ENCODE data around the gene KLHL35. TPM values are rescaled to one million over a fixed set of nuclear protein-coding genes. Genes with fewer than 3 reads are reported as not detected.

KLHL35 gene
- 0.07 TPM in 1 of 2 replicates, not detected in the other for total RNA-seq (2014; rRNA removed; shearing (Covaris generic))
- not detected in 2 replicates for polyA plus RNA-seq (2015; cell fraction: cytosol; rRNA removed)
- polyA plus RNA-seq (2015; cell fraction: nucleus; rRNA removed): not detected in 2 replicates

DNA sequence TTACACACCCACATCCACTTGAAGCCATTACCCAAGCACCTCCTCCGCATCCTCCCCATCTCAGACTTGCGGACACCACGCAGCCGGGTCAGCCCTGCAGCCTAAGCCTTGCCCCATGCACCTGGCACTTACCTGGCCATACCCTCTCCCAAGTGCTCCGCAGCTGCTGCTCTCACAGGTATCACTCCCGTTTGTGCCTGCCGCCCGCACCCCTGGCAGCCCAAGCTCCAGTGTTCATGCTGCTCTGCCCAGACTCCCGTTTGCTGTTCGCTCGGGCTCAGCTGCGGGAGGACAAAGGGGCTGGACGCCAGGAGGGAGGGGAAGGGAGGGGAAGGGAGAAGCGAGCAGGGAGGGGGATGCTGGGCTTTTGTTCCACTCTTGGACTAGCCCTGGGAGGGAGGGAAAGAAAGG lies at the start of gene KLHL35:
TSS of gene KLHL35 (minus strand) at position 293 of the 411 bp plus-strand sequence. CDS start 2,574 bp downstream, outside the sequence.
- DNase-seq (ENCODE audit: low read depth): no peak

- DNase-seq (ENCODE audit: low read depth): no peak
Observed at GRCh38 chr11:75481922-75482606, 49.1 kb upstream of the KLHL35 start.

DNA sequence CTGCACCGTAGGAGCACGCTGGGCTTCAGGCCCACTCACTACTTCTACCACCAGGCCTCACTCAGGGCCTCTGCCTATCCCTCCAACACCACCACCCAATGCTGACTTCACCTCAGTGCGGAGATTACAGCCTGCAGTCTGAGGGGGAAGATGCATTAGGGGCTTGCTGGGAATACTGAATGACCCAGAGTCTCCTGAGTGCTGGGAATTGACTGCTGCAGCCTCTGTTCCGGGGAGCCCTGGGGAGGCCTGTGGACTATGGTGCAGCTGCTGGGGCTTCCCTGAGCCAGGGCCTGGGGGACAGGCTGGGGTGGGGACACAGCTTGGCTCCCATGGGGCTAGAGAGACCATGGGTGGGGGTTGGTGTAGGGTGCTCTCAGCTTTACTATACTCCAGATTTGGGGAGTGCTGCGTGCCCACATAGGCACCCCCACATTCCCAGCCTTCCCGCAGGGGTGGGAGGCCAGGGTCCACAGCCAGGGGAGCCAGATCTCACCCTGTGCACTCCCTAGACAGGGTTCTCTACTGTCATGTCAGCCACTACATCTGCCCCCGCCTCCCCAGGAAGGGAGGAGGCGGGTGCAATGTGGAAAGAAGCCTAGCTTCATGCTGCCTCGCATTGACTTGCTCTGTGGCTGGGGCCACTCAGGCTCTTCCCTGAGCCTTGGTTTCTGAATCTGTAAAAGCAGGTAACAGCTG lies 48.4 kb upstream of the KLHL35 start:
- no peak for DNase-seq (ENCODE audit: low read depth)

DNA sequence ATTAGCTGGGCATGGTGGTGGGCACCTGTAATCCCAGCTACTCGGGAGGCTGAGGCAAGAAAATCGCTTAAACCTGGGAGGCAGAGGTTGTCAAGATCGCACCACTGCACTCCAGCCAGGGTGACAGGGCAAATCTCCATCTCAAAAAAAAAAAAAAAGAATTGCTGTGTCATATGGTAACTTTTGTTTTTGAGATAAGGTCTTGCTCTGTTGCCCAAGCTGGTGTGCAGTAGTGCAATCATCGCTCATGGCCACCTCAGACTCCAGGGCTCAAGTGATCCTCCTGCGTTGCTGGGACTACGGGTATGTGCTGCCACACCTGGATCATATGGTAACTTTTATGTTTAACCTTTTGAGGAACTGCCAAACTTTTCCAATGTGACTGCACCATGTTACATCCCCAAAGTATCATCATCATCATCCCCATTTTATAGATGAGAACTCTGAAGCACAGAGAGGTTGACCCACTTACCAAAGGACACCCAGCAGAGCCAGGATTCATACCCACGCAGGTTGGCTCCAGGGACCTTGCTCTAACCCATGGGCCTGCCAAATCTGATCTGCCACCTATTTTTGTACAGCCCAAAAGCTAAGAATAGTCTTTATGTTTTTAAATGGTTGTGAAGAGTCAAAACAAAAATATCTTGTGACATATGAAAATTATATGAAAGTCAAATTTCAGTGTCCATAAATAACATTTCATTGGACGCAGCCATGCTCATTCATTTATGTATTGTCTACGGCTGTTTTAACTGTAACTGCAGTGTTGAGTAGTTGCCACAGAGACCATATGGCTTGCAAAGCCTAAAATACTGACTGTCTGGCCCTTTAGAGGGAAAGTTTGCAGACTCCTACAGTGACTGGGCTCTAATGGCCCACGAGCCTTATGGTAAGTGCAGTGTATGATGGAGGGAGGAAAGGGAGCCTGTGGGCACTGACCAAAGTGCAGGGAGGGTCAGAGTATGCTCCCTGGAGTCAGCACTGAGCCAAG lies 47.5 kb upstream of the KLHL35 start:
- DNase-seq (ENCODE audit: low read depth): no peak

DNA sequence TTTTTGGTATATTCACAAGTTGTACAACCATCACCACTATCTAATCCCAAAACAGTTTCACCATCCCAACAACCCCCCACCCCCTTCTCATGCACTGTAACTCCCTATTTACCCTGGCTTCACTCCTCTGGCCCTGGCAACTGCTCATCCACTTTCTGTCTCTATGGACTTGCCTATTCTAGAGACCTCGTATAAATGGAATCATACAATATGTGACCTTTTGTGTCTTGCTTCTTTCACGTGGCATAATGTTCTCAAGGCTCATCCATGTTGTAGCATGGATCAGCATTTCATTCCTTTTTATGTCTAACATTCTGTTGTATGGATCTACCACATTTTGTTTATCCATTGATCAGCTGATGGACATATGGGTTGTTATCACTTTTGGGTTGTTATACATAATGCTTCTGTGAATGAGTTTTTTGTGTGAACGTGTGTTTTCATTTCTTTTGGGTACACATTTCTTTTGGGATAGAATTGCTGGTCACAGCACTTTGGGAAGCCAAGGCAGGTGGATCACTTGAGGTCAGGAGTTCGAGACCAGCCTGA lies 46.7 kb upstream of the KLHL35 start:
- DNase-seq (ENCODE audit: low read depth): no peak

DNA sequence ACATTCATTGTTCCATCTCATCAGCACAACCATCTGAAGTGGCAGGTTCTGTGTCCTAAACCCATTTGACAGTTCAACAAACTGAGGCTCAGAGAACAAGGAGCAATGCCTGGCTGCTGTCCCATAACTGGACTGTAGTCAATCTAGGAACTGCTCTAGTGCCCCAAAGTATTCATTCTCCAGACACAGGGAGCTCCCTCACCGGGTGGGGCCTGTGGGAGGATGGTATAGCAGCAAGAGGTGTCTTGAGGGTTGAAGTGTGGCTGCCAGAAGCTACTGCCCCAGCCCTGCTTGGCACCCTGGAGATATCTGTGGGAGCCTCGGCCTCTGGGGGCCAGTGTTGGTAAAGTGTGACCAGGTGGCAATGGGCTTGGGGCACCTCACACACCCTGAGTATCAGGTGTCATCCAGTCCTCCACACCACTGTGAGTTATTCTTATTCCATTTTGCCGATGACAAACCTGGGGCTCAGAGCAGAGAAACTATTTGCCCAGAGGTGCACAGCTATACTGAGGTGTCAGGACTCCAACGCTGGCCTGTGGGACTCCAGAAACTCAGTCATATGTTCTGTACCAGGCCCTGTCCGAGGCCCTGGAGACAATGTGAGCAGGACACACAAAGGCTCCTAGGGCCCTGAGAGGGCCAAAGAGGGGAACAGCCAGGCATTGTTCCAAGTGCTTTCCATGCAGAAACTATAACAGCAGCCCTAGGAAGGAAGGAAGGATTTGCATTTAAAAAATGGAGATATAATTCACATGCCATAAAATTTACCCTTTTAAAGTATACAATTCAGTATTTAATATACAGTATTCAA lies 46.0 kb upstream of the KLHL35 start:
- no peak for DNase-seq (ENCODE audit: low read depth)

DNA sequence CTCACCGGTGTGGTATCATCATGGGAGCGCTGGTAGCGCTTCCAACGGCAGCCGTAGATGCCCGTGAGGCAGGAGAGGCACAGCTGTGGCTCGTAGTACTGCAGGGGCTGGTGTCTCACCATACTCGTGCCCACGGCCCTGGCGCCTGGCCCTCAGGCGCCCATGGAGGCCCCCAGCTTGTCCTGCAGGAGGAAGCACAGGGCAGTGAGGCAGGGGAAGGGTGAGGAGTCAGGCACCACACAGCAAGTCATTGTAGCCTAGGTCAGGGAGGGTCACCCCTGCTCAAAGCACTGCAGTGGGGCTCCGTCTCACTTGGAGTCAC lies 44.6 kb upstream of the KLHL35 start:
- no peak for DNase-seq (ENCODE audit: low read depth)

DNA sequence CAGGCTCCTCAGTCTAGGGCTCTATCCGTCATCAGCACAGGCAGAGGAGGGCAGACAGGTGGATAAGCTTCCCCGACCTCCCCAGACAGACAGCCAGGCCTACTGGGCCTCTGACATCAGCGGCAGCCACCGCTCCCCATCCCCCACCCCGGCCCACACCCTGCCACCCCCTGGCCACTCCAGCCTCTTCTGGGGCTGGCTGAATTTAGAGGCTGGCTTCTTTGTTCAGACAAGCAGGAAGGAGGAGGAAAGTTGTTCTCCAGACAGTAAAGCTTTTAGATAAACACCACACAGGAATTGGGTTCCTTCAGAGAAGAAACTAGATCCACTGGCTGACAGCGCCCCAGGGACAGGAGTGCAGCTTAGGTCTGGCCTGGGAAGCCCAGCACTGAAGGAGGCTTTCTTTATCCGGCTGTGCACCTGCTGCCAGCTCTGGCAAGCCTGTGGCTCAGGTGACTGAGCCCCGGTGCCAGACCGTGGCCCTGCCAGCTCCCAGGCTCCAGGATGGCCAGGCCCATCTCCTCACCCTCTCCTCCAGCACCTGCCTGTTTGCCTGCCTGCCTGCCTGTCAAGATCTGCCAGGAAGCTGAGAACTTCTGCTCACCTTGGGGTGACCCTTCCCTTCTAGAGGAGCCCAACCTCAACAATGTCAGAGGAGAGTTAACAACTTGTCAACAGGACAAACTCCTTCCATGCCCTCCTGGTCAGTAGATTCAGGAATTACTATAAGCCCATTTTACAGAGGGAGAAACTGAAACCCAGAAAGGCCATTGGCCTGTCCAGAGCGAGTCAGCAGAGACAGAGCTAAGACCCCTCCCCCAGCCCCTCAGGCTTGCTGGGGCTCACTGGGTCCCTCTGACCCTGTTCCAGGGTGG lies 44.0 kb upstream of the KLHL35 start:
- DNase-seq (ENCODE audit: low read depth): no peak

DNA sequence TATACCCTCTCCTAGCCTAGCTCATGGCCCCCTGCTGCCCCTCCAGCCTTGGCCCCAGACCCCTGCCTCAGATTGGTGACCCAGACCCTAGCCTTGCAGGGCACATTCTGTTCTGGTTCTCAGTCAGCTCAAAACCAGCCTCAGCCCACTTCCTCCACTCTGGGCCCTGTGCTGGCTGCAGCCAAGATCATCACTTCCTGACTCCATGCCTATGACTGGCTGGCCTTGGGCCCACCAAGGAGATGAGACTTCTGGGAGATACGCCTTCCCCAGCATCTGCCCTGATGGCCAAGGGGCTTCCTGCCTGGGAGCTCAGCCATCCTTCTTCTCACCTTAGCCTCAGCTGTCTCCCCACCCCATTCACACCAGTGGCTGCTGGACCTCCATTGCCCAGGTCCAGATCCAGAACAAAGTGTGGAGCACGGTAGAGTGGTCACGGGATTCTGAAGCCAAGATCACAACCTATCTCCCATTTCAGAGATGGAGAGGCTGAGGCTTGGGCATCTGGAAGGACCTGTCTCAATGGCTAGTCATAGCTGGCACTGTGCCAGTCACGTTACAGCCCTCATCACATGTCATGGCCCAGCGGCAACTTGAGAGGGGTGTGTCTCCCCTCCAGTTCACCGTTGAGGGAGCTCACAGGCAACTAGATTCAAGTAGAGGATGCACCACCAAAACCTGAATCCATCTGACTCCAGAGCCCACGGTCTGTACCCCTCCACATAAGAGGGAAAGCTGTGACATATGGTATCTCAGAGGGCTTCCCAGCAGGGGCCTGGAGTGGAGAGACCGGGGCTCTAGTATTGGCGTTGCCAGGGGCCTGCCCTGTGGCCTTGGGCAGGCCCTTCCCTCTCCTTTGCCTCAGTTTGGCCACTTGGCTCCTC lies 43.0 kb upstream of the KLHL35 start:
- peak; percentile 55 for DNase-seq (ENCODE audit: low read depth)

DNA sequence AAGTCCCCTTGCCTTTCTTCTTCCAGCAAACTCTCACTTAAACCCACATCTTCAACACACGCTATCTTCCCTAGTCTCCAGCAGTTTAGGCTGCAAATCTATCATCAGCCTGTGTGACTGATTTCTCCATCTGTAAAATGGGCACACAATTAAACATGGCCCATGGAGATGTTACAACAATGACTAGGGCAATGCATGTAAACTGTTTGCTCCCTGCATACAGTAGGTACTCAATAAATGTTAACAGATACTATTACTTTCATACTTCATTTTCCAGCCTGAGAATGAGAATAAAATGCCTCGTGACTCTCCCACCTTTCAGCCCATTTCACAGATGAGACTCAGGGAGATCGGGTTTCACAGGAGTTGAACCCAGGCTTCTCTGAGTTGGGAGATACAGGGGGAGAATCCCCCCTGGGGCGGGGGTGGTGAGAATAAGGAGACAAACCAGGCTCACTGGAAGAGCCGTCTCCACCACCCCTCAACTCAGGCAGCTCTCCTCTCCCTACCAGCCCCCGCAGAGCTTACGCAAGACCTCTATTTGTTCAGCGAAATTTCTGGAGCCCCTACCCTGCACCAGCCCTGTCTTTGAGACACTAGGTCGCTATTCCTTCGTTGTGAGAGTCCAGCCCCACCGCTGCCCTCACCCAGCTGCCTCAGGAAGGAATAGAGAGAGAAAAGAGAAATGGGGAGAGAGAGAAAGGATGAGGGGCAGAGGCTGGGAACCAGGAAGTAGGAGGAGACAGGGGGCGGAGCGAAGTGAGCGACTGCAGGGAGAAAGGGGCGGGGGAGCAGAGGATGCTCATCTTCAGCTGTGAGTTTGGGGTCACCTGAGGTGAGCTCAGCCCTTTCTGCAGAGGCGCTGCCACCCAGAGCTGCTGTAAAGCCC lies 42.1 kb upstream of the KLHL35 start:
- DNase-seq (ENCODE audit: low read depth): peak; percentile 26

- no peak for DNase-seq (ENCODE audit: low read depth)
Observed at GRCh38 chr11:75474240-75474639, 41.2 kb upstream of the KLHL35 start.

GRCh38 chr11:75473684-75474083 lies 40.7 kb upstream of the KLHL35 start:
- DNase-seq (ENCODE audit: low read depth): no peak

- DNase-seq (ENCODE audit: low read depth): no peak
Observed at GRCh38 chr11:75472081-75472732, 39.2 kb upstream of the KLHL35 start.

DNA sequence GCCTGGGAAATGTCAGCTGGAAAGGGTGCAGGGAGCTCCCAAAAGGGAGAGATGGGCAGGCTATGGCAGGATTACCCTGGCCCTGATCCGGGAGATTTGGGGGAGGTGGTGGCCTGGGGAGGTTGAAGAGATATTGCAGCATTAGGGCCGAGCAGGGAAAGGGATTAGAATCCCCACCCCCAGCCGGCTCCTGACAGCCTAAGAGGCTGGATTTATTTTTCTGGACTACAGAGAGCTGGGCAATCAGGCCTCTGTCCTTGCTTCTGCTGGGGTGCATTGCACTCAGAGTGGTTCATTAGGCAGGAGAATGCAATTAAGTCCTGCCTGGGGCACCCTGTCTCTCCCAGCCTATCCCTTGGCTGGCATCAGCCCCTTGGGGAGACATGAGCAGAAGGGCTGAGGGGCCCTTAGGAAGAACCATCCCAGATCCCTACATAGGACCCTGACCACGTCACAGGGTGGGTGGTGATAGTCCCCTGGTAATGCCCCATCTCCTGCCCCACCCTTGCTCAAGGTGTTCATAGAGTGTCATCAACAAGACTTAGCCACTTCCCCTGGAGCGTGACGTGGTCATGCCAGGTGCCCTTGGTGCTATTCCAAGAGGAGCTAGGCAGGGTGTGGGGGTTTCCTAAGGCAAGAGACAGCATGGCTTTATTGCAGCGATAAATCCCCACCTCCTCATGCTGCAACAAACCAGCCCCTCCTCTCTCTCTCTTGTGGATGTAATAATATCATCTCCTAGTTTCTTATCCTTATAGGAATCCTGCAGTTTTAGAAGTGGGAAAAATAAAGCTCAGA lies 38.4 kb upstream of the KLHL35 start:
- no peak for DNase-seq (ENCODE audit: low read depth)

DNA sequence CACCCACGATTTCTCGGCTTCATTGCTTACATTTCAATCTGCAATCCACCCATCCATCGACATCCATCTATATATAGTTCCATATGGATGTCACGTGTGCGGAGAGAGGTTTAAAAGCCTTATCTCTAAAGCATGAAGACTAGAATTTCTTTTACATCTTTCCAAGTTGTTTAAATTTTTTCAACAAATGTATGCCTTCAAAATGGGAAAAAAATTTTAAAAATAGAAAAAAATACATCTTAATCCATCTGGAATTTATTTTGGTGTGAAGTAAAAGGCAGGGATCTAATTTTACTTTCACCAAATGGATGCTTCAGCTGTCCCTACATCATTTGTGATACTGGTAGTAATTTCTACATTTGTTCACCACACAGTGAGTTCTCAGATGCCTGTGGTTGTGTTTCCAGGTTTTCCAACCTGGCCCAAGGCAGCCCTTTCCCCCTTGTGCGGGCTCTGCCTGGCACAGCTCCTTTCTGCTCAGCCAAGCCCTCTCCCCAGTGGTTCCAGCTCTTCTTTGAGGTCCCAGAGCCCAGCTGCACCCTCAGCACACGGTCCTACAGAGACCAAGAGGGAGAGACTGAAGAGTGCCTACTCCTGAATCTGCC lies 37.6 kb upstream of the KLHL35 start:
- DNase-seq (ENCODE audit: low read depth): no peak
